HG02852 (cell line): Measurements from ENCODE around the gene CTSW.
"Not testable (repeated sequence)": the region's sequence is repeated elsewhere in the genome, so short reads cannot be mapped to it uniquely, and the experiment has no call there.

Experiments used
- ATAC-seq: cut with Tn5 transposase; IDR thresholded peaks from one replicate; pipeline ENCODE4 v1.9.1; 2021; ENCODE audit warnings: mild to moderate bottlenecking, moderate library complexity; ENCODE audit not compliant: unreplicated experiment

Gene CTSW, protein sequence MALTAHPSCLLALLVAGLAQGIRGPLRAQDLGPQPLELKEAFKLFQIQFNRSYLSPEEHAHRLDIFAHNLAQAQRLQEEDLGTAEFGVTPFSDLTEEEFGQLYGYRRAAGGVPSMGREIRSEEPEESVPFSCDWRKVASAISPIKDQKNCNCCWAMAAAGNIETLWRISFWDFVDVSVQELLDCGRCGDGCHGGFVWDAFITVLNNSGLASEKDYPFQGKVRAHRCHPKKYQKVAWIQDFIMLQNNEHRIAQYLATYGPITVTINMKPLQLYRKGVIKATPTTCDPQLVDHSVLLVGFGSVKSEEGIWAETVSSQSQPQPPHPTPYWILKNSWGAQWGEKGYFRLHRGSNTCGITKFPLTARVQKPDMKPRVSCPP

DNA sequence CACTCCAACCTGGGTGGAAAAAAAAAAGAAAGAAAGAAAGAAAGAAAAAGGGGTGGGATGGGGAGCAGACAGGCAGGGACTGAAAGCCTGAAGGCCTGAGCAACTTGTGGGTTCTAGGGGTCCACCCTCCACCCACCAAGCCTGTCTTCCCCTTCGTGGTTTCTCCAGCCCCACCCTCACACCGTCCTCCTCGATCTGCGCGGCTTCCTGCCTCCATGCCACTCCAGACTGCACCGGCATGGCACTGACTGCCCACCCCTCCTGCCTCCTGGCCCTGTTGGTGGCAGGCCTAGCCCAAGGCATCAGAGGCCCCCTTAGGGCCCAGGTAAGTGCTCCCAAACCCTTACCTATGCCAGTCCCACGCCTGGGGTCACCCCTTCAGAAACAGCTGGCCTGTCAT, at the start of gene CTSW:
Gene CTSW, plus strand, starts transcription at position 221 of the 400 bp plus-strand sequence. Its CDS starts 18 bp downstream, at position 239.
- no peak for ATAC-seq

DNA sequence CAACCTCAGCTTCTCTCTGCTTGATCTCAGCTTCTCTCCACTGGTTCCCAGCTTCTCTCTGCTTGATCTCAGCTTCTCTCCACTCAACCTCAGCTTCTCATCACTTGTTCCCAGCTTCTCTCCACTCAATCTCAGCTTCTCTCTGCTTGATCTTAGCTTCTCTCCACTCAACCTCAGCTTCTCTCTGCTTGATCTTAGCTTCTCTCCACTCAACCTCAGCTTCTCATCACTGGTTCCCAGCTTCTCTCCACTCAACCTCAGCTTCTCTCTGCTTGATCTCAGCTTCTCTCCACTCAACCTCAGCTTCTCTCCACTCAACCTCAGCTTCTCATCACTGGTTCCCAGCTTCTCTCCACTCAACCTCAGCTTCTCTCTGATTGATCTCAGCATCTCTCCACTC, 47.4 kb upstream of the CTSW start:
- not testable (repeated sequence) for ATAC-seq

DNA sequence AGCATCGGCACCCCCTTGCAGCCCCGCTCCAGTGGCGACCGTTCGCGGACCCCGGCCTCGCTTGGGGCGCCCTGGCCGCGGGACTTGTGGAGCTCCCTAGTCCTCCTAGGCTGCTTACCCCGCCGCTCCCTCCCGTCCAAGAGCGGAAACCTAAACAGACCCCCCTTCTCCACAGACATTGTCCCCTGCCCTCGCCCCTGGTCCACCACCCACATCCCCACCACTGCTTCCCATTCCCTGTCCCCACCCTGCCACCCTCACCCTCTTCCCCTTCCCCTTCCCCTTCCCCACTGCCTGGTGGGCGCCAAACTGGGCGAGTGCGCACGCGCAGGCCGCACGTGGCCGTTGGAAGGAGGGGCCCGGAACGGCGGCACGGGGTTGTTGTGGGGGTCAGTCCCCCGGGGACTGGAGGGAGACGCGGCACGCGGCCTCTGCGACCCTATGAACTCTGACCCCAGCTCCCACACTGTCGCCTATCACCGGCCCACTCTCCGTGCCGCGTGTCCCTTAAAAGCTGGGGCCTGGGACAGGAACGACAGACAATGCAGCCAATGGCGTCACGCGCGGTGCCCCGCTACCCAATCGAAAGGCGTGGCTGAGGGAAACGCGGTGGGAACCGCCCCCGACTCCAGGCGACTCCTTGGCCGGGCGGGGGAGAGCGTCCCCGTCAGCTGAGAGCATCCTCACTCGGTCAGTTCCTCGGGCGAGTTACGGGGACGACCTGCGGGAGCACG, 46.2 kb upstream of the CTSW start, which contains the start of gene SNX32:
Gene SNX32, plus strand, starts transcription at position 667 of the 734 bp plus-strand sequence. CDS start 103 bp downstream, outside the sequence.
- ATAC-seq, result peak; percentile 96

DNA sequence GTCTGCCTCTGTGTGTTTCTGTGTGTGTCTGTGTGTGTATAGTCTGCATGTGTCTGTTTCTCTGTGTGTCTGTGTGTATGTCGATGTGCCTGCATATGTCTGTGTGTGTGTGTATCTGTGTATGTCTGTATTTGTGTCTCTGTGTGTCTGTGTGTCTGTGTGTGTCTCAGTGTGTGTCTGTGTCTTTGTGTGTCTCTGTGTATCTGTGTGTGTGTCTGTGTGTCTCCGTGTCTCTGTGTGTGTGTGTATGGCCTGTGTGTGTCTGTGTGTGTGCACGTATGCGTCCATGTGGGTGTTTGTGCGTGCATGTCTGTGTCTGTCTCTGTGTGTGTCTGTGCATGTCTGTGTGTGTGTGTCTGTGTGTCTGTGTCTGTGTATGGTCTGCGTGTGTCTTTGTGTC, 45.4 kb upstream of the CTSW start:
- ATAC-seq, result no peak

DNA sequence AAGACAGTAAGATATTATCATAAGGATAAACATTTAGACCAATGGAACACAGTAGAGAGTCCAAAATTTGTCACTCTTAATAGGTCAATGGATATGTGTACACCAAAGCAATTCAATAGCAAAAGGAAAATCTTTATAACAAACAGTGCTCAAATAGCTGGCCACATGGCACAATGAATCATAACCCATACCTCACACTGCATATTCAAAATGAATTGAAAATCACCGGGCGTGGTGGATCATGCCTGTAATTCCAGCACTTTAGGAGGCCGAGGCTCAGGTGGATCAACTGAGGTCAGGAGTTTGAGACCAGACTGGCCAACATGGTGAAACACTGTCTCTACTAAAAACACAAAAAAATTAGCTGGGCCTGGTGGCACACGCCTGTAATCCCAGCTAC, 37.5 kb upstream of the CTSW start:
- no peak for ATAC-seq

DNA sequence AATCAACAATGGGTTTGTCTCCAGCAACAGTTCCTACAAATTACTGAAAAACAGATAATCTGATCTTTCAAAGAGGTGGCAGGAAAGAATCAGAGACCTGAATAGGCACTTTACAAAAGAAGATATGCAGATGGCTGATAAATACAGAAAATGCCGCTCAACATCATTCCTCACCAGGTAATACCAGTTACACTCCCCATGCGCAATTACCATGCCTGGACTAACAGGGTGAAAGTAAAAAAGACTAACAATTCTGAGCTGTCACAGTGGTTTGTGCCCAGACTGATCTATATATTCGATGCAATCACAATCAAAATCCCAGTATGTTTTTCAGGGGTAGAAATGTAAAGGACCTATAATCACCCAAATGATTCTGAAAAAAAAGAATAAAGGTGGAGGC, 35.8 kb upstream of the CTSW start:
- ATAC-seq, result no peak

DNA sequence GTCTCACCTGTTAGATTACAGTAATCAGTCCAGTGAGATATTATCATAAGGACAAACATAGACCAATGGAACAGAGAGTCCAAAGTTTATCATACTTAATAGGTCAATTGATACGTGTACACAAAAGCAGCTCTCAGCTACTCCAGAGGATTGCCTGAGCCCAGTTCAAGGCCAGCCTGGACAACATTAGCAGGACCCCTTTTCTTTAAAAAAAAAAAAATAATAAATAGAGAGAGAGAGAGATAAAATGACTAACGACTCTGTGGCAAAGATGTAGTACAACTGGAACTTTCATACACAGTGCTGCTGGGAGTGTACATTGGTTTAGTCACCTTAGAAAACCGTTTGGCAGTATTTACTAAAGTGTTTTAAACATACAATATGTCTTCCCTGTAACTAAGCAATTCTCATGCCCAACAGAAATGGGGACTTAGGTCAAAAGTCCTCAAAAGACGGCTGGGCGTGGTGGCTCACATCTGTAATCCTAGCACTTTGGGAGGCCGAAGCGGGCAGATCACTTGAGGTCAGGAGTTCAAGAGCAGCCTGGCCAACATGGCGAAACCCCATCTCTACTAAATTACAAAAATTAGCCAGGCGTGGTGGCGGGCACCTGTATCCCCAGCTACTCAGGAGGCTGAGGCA, 35.3 kb upstream of the CTSW start:
- no peak for ATAC-seq

- no peak for ATAC-seq
Observed at GRCh38 chr11:65847746-65848145, 31.9 kb upstream of the CTSW start.

DNA sequence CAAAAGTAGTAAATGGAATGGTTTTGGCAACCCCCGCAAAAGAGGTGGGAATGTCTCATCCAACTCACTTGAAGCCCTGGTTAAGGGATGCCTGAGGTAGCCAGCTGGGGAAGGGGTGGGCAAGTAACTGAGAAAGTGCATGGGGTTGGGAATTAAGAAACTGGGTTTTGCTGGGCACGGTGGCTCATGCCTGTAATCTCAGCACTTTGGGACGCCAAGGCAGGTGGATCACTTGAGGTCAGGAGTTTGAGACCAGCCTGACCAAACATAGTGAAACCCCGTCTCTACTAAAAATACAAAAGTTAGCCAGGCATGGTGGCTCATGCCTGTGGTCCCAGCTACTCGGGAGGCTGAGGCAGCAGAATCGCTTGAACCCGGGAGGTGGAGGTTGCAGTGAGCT, 30.9 kb upstream of the CTSW start:
- ATAC-seq, result not testable (repeated sequence)

DNA sequence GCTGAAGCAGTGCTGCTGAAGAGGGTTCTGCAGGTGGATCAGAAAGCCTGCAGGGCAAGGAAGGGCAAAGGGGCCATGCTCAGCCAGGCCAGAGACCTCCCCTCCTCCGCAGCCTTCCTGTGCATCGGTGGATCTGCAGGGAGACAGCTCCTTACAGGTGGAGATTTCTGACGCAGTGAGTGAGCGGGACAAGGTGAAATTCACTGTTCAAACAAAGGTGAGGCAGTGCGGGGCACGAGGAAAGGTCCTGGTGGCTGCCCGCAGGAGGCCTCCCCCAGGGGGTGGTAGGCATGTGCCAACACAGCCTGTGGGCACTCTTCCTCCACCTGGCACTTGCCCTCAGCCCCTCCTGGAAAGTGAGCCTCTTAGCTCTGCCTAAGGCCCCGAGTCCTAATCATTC, 30.3 kb upstream of the CTSW start:
- no peak for ATAC-seq

GRCh38 chr11:65849771-65850216, 29.8 kb upstream of the CTSW start:
- ATAC-seq, result no peak

DNA sequence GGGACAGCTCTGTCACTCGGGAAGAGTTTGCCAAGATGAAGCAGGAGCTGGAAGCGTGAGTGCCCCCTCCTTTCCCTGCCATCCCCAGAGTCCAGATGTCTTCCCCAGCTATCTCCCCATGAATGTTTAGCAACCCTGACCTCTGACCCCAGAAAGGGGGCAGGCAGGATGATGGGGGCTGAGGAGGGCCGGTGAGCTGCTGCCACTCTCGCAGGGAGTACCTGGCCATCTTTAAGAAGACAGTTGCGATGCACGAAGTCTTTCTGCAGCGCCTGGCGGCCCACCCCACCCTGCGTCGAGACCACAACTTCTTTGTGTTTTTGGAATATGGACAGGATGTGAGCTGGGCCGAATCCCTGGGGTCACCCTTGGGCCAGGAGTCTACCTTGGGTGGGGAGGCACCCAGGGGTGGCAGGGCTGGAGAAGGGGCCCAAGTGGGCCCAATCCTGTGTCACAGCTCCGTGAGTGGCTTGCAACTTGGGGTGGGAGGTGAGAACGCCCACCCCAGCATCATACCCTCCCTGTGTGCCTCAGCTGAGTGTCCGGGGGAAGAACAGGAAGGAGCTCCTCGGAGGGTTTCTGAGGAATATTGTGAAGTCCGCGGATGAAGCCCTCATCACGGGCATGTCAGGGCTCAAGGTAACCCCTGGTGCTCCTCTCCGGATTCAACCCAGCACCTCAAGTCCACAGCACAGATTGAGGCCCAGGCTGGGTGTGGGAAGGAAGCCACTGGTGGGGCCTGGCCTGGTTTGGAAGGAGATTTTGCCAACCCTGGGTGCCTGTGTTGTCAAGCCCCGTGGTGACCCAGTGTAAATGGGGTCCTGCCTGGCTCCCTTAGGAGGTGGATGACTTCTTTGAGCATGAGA, 29.2 kb upstream of the CTSW start:
- no peak for ATAC-seq

GRCh38 chr11:65851083-65851579, 28.5 kb upstream of the CTSW start:
- no peak for ATAC-seq

DNA sequence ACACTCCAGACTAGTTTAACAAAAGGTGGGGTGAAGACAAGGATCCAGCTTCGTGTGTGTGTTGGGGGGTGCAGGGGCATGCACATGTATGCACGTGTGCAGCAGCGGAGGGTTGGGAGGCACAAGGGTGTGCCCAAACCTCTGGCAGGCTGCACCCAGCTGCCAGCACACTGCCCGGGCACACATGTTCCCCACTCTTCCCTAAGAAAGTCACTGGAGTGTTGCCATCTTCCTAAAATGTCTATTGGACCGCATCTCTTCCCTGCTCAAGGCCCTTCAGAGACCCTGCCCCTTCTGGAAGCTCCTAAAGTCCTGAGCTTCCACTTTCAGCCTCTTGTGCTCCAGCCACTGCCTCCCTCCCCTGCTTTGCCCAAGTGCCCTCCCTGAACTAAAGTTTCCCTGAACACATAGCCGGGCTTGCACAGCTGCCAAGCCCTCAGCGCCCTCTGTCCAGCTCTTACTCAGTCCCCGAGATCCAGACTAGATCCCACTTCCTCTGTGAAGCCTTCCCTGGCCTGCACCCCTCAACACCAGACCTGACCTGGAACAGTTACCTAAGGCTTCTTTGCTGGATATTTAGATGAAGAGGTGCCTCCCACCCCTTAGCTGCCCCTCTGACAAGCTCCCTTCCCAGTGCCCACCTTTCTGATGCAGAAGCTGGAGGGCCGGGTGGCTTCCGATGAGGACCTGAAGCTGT, 27.7 kb upstream of the CTSW start:
- no peak for ATAC-seq

- no peak for ATAC-seq
Observed at GRCh38 chr11:65852508-65853245, 27.0 kb upstream of the CTSW start.

DNA sequence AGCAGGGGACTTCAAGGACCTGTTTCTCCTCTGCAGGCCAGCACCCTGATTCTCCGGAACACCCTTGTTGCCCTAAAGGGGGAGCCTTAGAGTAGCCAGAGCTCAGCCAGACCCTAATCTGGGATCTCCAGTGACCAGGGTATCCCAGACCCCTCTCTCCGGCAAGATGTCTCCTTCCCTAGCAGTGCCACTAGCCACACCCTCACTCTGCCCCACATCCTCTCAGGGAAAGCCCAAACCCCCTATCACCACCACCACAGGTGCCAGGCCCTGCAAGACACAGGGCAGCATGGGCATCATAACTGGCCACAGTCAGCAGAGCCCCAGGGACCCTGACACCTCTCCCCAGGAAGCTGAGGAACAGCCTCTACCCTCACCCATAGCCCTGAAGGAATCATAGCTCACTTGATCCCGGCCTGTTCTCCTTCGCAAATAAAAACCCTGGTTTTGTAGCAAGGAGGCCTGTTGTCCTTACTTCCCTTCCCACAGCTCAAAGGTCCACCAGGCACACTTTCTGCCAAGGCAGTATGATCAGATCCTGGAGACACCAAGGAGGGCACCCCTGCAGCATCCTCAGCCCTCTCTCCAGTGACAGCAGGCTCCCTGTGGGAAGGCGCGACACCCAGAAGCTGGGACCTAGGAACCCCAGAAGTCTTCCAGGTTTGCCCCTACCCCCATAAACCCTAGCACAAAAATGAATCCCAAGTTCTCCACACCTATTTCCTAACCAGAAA, 26.2 kb upstream of the CTSW start:
- no peak for ATAC-seq

GRCh38 chr11:65854161-65854592, 25.5 kb upstream of the CTSW start:
- no peak for ATAC-seq
